ENCODE results near the gene SNRNP40.

SNRNP40 gene

DNA sequence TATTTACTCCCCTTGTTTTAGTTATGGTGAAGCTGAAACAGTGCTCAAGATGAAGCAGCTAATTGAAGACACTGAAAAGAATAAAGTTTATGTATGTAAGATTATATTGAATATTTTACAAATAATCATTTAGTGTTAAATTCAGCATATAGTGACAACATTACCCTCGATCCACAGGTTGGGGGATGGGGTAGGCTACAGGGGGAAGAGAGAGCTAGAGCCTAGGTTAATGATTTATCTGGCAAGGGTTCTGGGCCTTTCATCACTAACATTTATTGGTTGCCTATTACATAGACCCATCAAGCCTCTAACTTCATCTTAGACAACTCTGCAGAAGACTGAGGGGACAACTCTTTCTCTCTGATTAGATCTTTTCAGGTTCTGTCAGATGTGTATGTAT lies 21.6 kb upstream of the SNRNP40 start:
- DNase-seq (ENCODE audit: insufficient read length, low spot score): no peak
- no peak for FAIRE-seq
- no peak for TF ChIP-seq POU2F2 (IDR thresholded peaks at IDR 0.05; ENCODE audit: low read depth, low read length)
- TF ChIP-seq PAX5 (IDR thresholded peaks at IDR 0.05; ENCODE audit: insufficient read depth, low read length, severe bottlenecking): no peak
- TF ChIP-seq SPI1 (IDR thresholded peaks at IDR 0.05; ENCODE audit: low read depth, low read length): no peak
- no peak for TF ChIP-seq TAF1 (IDR thresholded peaks at IDR 0.05; ENCODE audit: low read depth, low read length)
- TF ChIP-seq POLR2A (IDR thresholded peaks at IDR 0.05; ENCODE audit: low read depth, low read length): no peak
- TF ChIP-seq POLR2AphosphoS5 (IDR thresholded peaks at IDR 0.05; ENCODE audit: low read depth, low read length): no peak

DNA sequence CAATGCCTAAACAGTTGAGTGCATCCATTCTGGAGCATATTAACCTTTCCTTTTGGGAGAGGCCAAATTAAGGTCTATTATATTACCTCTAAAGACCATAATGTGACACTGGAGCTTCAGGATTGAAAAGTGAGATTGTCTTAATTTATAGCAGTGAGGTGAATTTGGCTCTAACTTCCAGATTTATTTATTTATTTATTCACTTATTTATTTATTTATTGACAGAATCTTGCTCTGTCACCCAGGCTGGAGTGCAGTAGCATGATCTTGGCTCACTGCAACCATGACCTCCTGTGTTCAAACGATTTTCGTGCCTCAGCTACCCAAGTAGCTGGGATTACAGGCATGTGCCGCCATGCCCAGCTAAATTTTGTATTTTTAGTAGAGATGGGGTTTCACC lies 19.3 kb upstream of the SNRNP40 start:
- FAIRE-seq (no peak), DNase-seq (ENCODE audit: insufficient read length, low spot score) (no peak)
- TF ChIP-seq POLR2AphosphoS5 (IDR thresholded peaks at IDR 0.05; ENCODE audit: low read depth, low read length) (no peak), PAX5 (IDR thresholded peaks at IDR 0.05; ENCODE audit: insufficient read depth, low read length, severe bottlenecking) (no peak), TAF1 (IDR thresholded peaks at IDR 0.05; ENCODE audit: low read depth, low read length) (no peak), SPI1 (IDR thresholded peaks at IDR 0.05; ENCODE audit: low read depth, low read length) (no peak), POLR2A (IDR thresholded peaks at IDR 0.05; ENCODE audit: low read depth, low read length) (no peak), POU2F2 (IDR thresholded peaks at IDR 0.05; ENCODE audit: low read depth, low read length) (no peak)

DNA sequence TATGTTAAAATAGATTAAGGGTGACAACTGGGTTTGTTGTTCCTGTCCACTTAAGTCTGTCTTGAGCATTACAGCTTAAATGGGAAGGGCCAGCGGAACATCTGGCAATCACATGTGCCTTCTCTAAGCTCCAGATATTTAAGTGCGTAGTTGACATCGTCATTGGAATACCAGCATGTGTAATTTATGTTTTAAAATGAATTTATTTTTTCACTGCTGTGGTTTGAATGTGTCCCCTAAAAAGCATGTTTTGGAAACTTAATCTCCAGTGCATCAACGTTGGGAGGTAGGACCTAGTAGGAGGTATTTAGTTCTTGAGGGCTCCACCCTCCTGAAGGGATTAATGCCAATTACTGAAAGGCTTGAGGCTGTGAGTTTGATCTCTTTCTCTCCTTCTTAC lies 13.6 kb upstream of the SNRNP40 start:
- DNase-seq (ENCODE audit: insufficient read length, low spot score): no peak
- FAIRE-seq: no peak
- TF ChIP-seq POU2F2 (IDR thresholded peaks at IDR 0.05; ENCODE audit: low read depth, low read length) (no peak), SPI1 (IDR thresholded peaks at IDR 0.05; ENCODE audit: low read depth, low read length) (no peak), POLR2AphosphoS5 (IDR thresholded peaks at IDR 0.05; ENCODE audit: low read depth, low read length) (no peak), POLR2A (IDR thresholded peaks at IDR 0.05; ENCODE audit: low read depth, low read length) (no peak), TAF1 (IDR thresholded peaks at IDR 0.05; ENCODE audit: low read depth, low read length) (no peak), PAX5 (IDR thresholded peaks at IDR 0.05; ENCODE audit: insufficient read depth, low read length, severe bottlenecking) (no peak)

DNA sequence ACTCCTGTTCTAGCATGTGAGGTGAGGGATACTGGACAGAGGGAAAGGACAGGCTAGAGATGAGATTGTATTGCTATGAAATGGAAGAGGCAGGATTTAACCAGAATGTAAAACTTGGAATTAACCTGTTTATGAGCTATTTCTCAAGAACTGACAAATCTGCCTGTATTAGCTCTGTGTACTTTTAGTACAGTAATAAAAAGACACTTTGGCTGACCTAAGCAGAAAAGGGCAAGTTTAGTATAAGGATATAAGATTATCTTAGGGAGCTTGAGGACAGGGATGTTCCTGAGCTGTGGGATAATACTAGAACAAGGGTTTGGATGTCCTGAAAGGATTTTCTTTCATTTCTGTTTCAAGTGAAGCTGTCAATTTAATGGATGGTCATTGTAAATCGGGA lies 11.4 kb upstream of the SNRNP40 start:
- DNase-seq (ENCODE audit: insufficient read length, low spot score) (no peak), FAIRE-seq (no peak)
- TF ChIP-seq PAX5 (IDR thresholded peaks at IDR 0.05; ENCODE audit: insufficient read depth, low read length, severe bottlenecking): no peak
- TF ChIP-seq TAF1 (IDR thresholded peaks at IDR 0.05; ENCODE audit: low read depth, low read length): no peak
- no peak for TF ChIP-seq SPI1 (IDR thresholded peaks at IDR 0.05; ENCODE audit: low read depth, low read length)
- TF ChIP-seq POU2F2 (IDR thresholded peaks at IDR 0.05; ENCODE audit: low read depth, low read length): no peak
- no peak for TF ChIP-seq POLR2AphosphoS5 (IDR thresholded peaks at IDR 0.05; ENCODE audit: low read depth, low read length)
- no peak for TF ChIP-seq POLR2A (IDR thresholded peaks at IDR 0.05; ENCODE audit: low read depth, low read length)

DNA sequence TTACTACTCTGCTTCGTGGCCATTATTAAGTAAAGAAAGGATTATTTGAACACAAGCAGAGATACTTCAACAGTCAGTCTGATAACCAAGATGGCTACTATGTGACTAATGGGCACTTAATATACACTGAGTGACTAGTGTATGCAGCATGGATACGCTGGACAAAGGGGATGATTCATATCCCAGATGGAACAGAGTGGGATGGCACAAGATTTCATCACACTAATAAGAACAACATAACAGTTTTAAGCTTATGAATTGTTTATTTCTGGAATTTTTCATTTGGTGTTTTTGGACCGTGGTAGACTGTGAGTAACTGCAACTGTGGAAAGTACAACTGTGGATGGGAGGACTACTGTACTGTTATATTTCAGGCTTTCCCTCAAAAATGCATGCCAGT lies 9.7 kb upstream of the SNRNP40 start:
- TF ChIP-seq POU2F2 (IDR thresholded peaks at IDR 0.05; ENCODE audit: low read depth, low read length): no peak
- TF ChIP-seq TAF1 (IDR thresholded peaks at IDR 0.05; ENCODE audit: low read depth, low read length): no peak
- no peak for TF ChIP-seq POLR2A (IDR thresholded peaks at IDR 0.05; ENCODE audit: low read depth, low read length)
- no peak for TF ChIP-seq SPI1 (IDR thresholded peaks at IDR 0.05; ENCODE audit: low read depth, low read length)
- TF ChIP-seq PAX5 (IDR thresholded peaks at IDR 0.05; ENCODE audit: insufficient read depth, low read length, severe bottlenecking): no peak
- no peak for TF ChIP-seq POLR2AphosphoS5 (IDR thresholded peaks at IDR 0.05; ENCODE audit: low read depth, low read length)
- FAIRE-seq (no peak), DNase-seq (ENCODE audit: insufficient read length, low spot score) (no peak)

DNA sequence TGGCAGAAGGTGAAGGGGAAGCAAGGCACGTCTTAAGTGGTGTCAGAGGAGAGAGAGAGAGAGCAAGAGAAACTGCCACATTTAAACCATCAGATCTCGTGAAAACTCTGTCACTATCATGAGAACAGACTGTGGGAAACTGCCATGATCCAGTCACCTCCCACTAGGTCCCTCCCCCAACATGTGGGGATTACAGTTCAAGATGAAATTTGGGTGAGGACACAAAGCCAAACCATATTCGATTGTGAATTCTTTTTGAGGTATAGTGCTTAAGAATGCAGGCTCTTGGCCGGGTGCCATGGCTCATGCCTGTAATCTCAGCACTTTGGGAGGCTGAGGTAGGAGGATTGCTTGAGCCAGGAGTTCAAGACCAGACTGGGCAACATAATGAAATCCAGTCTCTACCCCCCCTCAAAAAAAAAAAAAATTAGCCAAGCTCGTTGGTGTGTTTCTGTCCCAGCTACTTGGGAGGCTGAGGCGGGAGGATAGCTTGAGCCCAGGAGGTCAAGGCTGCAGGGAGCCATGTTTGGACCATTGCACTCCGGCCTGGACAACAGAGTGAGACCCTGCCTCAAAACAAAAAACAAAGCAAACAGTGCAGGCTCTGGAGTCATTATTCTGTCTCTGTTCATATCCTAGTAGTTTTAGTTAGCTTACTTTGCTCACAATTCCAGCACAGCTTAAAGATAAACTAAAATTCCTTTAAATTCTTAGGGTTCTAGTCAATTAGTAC lies 6.3 kb upstream of the SNRNP40 start:
- FAIRE-seq: no peak
- no peak for TF ChIP-seq POU2F2 (IDR thresholded peaks at IDR 0.05; ENCODE audit: low read depth, low read length)
- no peak for TF ChIP-seq SPI1 (IDR thresholded peaks at IDR 0.05; ENCODE audit: low read depth, low read length)
- TF ChIP-seq TAF1 (IDR thresholded peaks at IDR 0.05; ENCODE audit: low read depth, low read length): no peak
- TF ChIP-seq POLR2AphosphoS5 (IDR thresholded peaks at IDR 0.05; ENCODE audit: low read depth, low read length): no peak
- no peak for TF ChIP-seq PAX5 (IDR thresholded peaks at IDR 0.05; ENCODE audit: insufficient read depth, low read length, severe bottlenecking)
- TF ChIP-seq POLR2A (IDR thresholded peaks at IDR 0.05; ENCODE audit: low read depth, low read length): no peak
- no peak for DNase-seq (ENCODE audit: insufficient read length, low spot score)

DNA sequence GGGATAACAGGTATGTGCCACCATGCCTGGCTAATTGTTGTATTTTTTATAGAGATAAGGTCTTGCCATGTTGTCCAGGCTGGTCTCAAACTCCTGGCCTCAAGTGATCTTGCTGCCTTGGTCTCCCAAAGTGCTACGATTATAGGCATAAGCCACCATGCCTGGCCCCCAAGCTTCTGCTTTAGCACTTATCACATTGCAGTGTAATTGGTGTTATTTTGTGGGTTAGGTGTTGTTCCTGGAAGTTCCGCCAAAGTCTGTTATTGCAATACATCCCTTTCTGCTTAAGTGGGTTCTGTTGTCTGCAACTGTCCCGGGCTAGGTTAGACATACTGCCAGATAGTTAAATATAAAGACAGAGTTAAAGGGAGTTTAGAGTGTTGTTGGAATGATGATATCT lies 3.6 kb upstream of the SNRNP40 start:
- TF ChIP-seq POU2F2 (IDR thresholded peaks at IDR 0.05; ENCODE audit: low read depth, low read length) (no peak), PAX5 (IDR thresholded peaks at IDR 0.05; ENCODE audit: insufficient read depth, low read length, severe bottlenecking) (no peak), POLR2A (IDR thresholded peaks at IDR 0.05; ENCODE audit: low read depth, low read length) (no peak), POLR2AphosphoS5 (IDR thresholded peaks at IDR 0.05; ENCODE audit: low read depth, low read length) (no peak), SPI1 (IDR thresholded peaks at IDR 0.05; ENCODE audit: low read depth, low read length) (no peak), TAF1 (IDR thresholded peaks at IDR 0.05; ENCODE audit: low read depth, low read length) (no peak)
- FAIRE-seq (no peak), DNase-seq (ENCODE audit: insufficient read length, low spot score) (no peak)

DNA sequence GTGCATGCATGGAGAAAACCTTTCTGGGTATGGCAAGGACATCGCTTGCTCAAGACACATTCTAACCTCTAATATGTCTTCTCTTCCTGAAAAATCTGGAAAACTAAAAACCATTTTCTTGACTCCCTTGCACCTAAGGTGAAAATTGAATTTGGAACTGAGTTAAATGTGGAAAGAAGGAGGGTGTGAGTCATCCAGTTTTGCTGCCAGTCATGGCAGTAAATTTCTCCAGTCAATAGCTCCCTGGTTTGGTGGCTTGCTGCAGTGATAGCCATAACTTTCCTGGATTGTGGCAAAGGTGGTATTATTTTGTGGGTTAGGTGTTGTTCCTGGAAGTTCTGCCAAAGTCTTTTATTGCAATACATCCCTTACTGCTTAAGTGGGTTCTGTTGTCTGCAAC lies 2.8 kb upstream of the SNRNP40 start:
- TF ChIP-seq TAF1 (IDR thresholded peaks at IDR 0.05; ENCODE audit: low read depth, low read length) (no peak), SPI1 (IDR thresholded peaks at IDR 0.05; ENCODE audit: low read depth, low read length) (no peak), POLR2AphosphoS5 (IDR thresholded peaks at IDR 0.05; ENCODE audit: low read depth, low read length) (no peak), POU2F2 (IDR thresholded peaks at IDR 0.05; ENCODE audit: low read depth, low read length) (no peak), PAX5 (IDR thresholded peaks at IDR 0.05; ENCODE audit: insufficient read depth, low read length, severe bottlenecking) (no peak), POLR2A (IDR thresholded peaks at IDR 0.05; ENCODE audit: low read depth, low read length) (no peak)
- DNase-seq (ENCODE audit: insufficient read length, low spot score) (no peak), FAIRE-seq (no peak)

DNA sequence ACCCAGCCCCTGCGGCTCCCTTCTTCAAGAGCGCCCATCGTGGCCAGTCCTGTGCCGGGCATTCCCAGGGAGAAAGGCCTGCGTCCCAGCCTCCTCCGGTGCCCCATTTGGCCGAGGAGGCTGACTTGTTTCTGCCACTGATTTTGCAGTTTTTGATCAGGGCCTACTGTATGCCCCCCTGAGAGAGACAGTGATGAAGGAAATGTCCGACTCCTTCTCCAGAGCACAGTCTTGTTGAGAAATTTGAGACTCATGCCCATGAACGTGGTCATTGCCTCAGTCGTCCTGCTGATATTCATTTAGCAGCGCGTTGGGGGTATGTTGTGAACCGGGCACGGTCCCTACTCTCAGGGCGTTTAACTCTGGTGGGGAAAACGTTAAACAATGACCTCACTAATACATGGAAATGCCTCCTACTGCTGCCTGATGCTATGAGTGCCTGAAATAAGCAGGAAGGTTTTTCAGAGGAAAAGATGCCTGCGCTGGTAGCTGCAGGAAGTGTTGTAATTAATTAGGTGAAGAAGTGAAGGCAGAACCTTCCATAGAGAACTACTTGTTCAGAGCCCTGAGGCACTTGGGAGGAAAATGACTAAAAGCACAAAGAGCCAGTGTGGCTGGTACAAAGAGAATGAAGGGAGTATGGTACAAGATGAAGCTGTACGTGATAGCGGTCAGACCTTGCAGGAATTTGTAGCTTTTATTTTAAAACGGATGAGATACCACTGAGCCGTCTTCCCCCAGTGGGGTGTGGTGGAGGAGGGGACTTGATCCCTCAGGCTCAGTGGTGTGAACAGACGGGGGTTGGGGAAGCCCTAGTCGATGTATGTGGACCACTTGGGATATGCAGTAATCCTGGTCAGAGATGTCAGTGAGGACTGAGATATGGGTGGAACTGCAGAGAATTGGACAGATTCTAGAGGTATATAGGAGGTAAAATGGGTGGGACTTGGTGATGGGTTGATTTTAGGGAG lies 974 bp upstream of the SNRNP40 start:
- TF ChIP-seq POU2F2 (IDR thresholded peaks at IDR 0.05; ENCODE audit: low read depth, low read length): no peak
- no peak for TF ChIP-seq TAF1 (IDR thresholded peaks at IDR 0.05; ENCODE audit: low read depth, low read length)
- TF ChIP-seq POLR2AphosphoS5 (IDR thresholded peaks at IDR 0.05; ENCODE audit: low read depth, low read length): no peak
- no peak for TF ChIP-seq SPI1 (IDR thresholded peaks at IDR 0.05; ENCODE audit: low read depth, low read length)
- TF ChIP-seq POLR2A (IDR thresholded peaks at IDR 0.05; ENCODE audit: low read depth, low read length): no peak
- TF ChIP-seq PAX5 (IDR thresholded peaks at IDR 0.05; ENCODE audit: insufficient read depth, low read length, severe bottlenecking): no peak
- FAIRE-seq: no peak
- DNase-seq (ENCODE audit: insufficient read length, low spot score): no peak
